GM18526 (cell line): Measurements from ENCODE around the gene RAVER2.

Experiments
- POLR2A ChIP-seq: IDR thresholded peaks from 3 replicates; pipeline ENCODE4 v1.6.1; 2011; ENCODE audit not compliant: insufficient read length; ENCODE audit errors: extremely low read depth

RAVER2 gene

DNA sequence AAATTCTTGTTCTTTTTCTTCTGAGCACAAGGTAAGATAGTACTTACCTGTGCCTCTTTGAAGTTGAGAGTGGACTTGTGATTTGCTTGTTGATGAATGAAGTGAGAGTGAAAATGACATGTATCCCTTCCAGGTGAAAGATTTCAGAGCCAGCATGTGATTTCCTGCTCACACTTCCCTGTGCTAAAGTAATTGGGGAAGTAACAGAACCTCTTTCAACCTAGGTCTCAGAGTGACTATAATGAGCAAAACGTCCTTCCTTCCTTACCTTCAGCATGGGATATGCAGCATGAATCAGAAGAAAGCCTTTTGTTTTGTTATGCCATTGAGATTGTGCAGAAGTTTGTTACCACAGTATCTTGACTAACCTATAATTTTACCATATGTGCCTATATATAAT is 24.6 kb downstream of the RAVER2 start:
- TF ChIP-seq POLR2A = no peak

DNA sequence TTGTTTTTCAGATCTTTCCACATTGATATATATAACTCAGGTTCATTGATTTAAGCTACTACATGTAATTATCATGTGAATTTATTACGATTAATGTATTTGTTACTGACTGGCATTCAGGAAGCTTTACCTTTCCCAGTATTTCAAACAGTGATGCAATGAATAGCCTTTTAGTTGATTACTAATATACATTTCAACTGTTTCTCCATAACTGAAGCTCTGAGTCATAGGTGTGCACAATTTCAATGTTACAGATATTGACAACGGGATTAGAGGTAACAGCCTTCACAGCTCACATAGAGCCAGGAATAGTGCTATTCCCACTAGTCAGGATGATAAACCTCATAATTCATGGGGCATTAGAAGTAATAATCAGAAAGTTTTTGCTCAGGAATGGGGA is 25.1 kb downstream of the RAVER2 start:
- TF ChIP-seq POLR2A = no peak

DNA sequence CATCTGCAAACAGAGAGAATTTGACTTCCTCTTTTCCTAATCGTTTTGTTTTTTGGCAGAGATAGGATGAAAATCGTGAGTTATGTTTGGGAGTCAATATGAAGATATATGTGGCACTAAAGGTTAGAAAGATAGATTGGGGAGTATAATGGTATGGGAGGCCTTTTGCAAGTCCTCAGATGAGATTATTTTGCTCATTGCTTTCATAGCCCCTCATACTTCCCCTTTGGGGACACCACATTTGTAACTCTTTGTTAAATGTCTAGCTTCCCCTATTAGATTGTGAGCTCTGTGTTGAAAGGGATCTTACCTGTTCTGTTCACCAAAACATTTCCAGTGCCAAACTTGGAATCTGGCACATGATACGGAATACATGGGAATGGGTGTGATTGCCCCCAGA is 30.2 kb downstream of the RAVER2 start:
- TF ChIP-seq POLR2A = no peak

DNA sequence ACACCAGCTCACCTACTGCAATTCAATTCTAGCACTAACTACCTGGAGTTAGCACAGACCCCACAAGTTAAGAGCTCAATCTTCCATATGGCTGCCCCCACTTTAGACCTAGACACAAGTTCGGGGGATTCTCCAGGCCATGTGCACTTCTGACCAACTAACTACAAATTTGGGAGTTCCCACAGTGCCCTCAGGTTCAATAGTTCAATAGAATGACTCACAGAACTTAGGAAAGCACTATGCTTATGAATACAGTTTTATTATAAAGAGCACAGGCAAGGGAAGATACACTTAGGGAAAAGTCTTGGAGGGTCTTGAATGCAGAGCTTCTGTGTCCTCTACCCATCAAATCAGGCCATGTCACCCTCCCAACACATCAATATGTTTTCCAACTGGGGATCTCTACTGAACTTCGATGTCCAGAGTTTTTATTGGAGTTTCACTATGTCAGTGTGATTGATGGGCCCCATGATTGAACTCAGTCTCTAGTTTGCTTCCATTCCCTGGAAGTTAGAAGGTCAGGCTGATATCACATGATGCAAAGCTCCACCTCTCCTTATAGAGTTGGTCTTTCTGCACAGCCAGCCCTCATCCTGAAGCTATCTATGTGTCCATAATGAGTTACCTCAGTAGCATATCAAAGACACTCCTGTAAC is 46.1 kb downstream of the RAVER2 start:
- no peak for TF ChIP-seq POLR2A

GRCh38 chr1:64798872-64799271 is 54.0 kb downstream of the RAVER2 start:
- no peak for TF ChIP-seq POLR2A

DNA sequence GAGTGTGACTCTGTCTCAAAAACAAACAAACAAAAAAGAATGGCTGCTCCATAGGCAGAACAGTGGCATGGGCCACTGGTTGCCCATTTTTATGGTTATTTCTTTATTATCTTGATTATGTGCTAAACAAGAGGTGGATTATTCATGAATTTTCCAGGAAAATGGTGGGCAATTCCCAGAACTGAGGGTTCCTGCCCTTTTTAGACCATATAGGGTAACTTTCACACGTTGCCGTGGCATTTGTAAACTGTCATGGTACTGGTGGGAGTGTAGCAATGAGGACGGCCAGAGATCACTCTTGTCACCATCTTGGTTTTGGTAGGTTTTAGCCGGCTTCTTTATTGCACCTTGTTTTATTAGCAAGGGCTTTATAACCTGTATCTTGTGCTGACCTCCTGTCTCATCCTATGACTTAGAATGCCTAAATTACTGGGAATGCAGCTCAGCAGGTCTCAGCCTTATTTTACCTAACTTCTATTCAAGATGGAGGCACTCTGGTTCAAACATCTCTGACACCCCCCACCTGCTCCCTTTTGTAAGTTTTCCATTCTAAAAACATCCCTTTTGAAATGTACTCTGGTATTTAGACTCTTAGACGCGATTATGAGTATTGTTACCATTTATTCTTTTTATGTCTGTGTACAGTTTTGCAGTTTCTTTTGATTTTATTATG is 57.1 kb downstream of the RAVER2 start:
- no peak for TF ChIP-seq POLR2A

GRCh38 chr1:64809309-64809708 is 64.4 kb downstream of the RAVER2 start:
- no peak for TF ChIP-seq POLR2A

DNA sequence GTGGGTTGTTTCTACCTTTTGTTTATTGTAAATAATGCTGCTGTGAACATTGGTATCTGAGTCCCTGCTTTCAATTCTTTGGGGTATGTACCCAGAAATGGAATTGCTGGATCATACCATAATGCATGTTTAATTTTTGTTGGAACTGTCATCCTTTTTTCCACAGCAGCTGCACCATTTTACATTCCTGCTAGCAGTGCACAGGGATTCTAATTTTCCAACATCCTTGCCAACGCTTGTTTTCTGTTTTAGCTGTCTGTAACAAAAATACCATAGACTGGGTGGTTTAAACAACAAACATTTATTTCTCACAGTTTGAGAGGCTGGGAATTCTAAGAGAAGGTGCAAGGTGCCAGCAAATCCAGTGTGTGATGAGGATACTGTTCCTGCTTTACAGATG is 65.1 kb downstream of the RAVER2 start:
- no peak for TF ChIP-seq POLR2A

GRCh38 chr1:64811131-64811530 is 66.3 kb downstream of the RAVER2 start:
- no peak for TF ChIP-seq POLR2A

GRCh38 chr1:64814427-64814826 is 69.6 kb downstream of the RAVER2 start:
- no peak for TF ChIP-seq POLR2A

DNA sequence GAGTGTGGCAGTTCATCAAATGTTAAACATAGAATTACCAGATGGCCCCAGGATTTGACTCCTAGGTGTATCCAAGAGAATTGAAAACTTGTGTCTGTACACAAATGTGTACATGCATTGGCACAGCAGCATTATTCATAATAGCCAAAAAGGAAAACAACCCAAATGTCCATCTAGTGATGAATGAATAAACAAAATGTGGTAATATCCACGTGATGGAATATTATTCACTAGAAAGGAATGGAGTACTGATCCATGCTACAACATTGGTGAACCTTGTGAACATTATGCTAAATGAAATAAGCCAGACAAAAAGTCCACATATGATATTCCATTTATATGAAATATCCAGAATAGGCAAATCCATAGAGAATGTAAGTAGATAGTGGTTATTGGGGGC is 77.7 kb downstream of the RAVER2 start:
- no peak for TF ChIP-seq POLR2A

GRCh38 chr1:64823691-64824476 is 79.0 kb downstream of the RAVER2 start:
- no peak for TF ChIP-seq POLR2A

GRCh38 chr1:64826991-64827390 is 82.1 kb downstream of the RAVER2 start:
- no peak for TF ChIP-seq POLR2A

DNA sequence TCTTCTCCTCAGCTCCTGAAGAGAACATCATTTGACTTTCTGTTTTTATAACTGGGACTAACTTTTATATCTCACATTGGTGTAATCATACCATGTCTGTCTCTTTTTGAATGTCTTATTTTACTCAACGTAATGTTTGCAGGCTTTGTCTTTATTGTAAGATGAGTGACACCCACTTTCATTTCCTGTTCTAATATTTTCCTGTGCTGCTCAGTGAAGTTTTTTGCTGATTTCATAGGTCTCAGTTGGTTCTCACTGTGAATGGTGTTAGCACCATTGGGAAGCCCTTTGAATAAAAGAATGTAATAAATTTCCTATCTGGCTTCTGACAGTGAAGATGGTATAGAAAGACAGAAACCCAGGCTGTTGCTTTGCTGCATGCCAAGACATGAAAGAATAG is 84.0 kb downstream of the RAVER2 start:
- TF ChIP-seq POLR2A = no peak

GRCh38 chr1:64829411-64830029 is 84.6 kb downstream of the RAVER2 start:
- no peak for TF ChIP-seq POLR2A

GRCh38 chr1:64830030-64830651 is 85.3 kb downstream of the RAVER2 start:
- TF ChIP-seq POLR2A = no peak

- no peak for TF ChIP-seq POLR2A
Observed at GRCh38 chr1:64834734-64835133, 89.9 kb downstream of the RAVER2 start.
